Measurements from ENCODE around the gene HSPA12B.

DNA sequence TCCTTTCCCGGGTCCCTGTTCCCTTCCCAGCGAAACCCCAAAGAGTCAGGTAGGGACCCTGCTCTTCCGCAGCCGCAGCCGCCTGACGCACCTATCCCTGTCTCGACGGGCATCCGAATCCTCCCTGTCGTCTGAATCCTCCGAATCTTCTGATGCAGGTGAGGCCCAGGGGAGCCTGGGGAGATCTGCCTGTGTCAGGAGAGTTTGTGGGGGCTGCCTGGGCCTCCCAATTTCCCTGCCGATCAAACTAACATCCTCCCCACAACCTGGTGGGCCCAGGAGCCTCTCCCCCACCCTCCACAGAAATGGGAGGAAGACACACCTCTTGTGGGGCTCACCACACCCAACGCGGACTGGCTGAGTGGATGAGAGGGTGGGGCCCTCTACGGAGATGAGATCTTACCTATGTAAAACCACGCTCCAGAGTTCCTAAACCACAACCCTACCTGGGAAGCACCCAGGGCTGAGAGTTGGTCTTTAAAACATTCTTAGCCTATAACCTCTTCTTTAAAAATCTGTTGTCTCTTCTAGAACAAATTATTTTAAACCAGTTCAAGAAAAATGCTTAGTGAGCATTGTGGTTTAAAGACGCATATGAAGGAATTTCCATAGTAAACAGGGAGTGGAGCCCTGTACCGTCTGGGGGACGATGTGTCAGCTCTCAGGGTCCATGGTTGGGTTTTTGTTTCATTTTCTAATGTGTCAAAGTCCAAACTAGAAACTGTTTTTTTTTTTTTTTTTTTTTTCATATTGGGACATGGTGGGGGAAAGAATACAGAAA, 65.3 kb downstream of the HSPA12B start:
- TF ChIP-seq, protein P1, sequence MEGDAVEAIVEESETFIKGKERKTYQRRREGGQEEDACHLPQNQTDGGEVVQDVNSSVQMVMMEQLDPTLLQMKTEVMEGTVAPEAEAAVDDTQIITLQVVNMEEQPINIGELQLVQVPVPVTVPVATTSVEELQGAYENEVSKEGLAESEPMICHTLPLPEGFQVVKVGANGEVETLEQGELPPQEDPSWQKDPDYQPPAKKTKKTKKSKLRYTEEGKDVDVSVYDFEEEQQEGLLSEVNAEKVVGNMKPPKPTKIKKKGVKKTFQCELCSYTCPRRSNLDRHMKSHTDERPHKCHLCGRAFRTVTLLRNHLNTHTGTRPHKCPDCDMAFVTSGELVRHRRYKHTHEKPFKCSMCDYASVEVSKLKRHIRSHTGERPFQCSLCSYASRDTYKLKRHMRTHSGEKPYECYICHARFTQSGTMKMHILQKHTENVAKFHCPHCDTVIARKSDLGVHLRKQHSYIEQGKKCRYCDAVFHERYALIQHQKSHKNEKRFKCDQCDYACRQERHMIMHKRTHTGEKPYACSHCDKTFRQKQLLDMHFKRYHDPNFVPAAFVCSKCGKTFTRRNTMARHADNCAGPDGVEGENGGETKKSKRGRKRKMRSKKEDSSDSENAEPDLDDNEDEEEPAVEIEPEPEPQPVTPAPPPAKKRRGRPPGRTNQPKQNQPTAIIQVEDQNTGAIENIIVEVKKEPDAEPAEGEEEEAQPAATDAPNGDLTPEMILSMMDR (conservative IDR thresholded peaks at IDR 0.05; ENCODE audit: low read depth, low read length): no peak
- TF ChIP-seq EZH2 (IDR thresholded peaks at IDR 0.05; ENCODE audit: borderline replicate concordance, low read depth, low read length, poor library complexity, severe bottlenecking): no peak

Data from A673 (cell line).